ENCODE data around the gene NIPSNAP3A. TPM values are rescaled to one million over a fixed set of nuclear protein-coding genes. Genes with fewer than 3 reads are reported as not detected.

The NIPSNAP3A gene
- total RNA-seq, 1 experiment from 2014 or later, result 13.6 TPM

GRCh38 chr9:104769655-104770054 lies 22.2 kb downstream of the NIPSNAP3A start:
- ChIA-PET CTCF (no interaction called here), POLR2A (ENCODE audit: low non-redundant PET) (no interaction called here)
- no peaks in the 10 kb centered on the region for H3K27me3 ChIP-seq (replicated peaks; ENCODE audit: insufficient read depth, low read depth, low read length, poor library complexity)
- H3K9me3 ChIP-seq (ENCODE audit: low read depth, low read length, poor library complexity, severe bottlenecking), result no peaks in the 10 kb centered on the region
- intact Hi-C loops (cut with micrococcal nuclease; ENCODE audit: unreplicated experiment), result no loop called here
- DNase-seq (ENCODE audit: low spot score), result no peak
- H3K4me3 ChIP-seq (ENCODE audit: low read depth, low read length, poor library complexity, severe bottlenecking), result no peak overlapping the region
- H3K36me3 ChIP-seq (ENCODE audit: insufficient read depth, low read length, poor library complexity, severe bottlenecking), result no peaks in the 10 kb centered on the region
- TF ChIP-seq EZH2 (IDR thresholded peaks at IDR 0.05; ENCODE audit: borderline replicate concordance, low read depth, low read length, poor library complexity, severe bottlenecking), result no peak
- TF ChIP-seq CTCF (conservative IDR thresholded peaks at IDR 0.05; ENCODE audit: low read depth, low read length), result no peak
- no peak overlapping the region for H3K27ac ChIP-seq (ENCODE audit: low read depth, low read length, poor library complexity, severe bottlenecking)
- H3K4me1 ChIP-seq (ENCODE audit: insufficient read depth, low read length, poor library complexity, severe bottlenecking), result no peaks in the 10 kb centered on the region
- BruUV-seq (replicated peaks), result no TSS peak

- CTCF ChIA-PET, result no interaction called here
- Histone ChIP-seq H3K4me3 (ENCODE audit: low read depth, low read length, poor library complexity, severe bottlenecking) (no peak overlapping the region), H3K4me1 (ENCODE audit: insufficient read depth, low read length, poor library complexity, severe bottlenecking) (no peaks in the 10 kb centered on the region), H3K27ac (ENCODE audit: low read depth, low read length, poor library complexity, severe bottlenecking) (no peak overlapping the region), H3K27me3 (replicated peaks; ENCODE audit: insufficient read depth, low read depth, low read length, poor library complexity) (no peaks in the 10 kb centered on the region), H3K9me3 (ENCODE audit: low read depth, low read length, poor library complexity, severe bottlenecking) (no peaks in the 10 kb centered on the region), H3K36me3 (ENCODE audit: insufficient read depth, low read length, poor library complexity, severe bottlenecking) (no peaks in the 10 kb centered on the region)
- POLR2A ChIA-PET (ENCODE audit: low non-redundant PET), result no interaction called here
- intact Hi-C loops (cut with micrococcal nuclease; ENCODE audit: unreplicated experiment), result no loop called here
- TF ChIP-seq CTCF (conservative IDR thresholded peaks at IDR 0.05; ENCODE audit: low read depth, low read length) (no peak), EZH2 (IDR thresholded peaks at IDR 0.05; ENCODE audit: borderline replicate concordance, low read depth, low read length, poor library complexity, severe bottlenecking) (no peak)
- BruUV-seq (replicated peaks), result no TSS peak
- no peak for DNase-seq (ENCODE audit: low spot score)
These were observed 25.4 kb downstream of the NIPSNAP3A start for GRCh38 chr9:104772714-104773510.

GRCh38 chr9:104774132-104774531 lies 26.6 kb downstream of the NIPSNAP3A start:
- BruUV-seq (replicated peaks), result no TSS peak
- ChIA-PET POLR2A (ENCODE audit: low non-redundant PET) (no interaction called here), CTCF (no interaction called here)
- DNase-seq (ENCODE audit: low spot score), result no peak
- H3K36me3 ChIP-seq (ENCODE audit: insufficient read depth, low read length, poor library complexity, severe bottlenecking), result no peaks in the 10 kb centered on the region
- H3K27ac ChIP-seq (ENCODE audit: low read depth, low read length, poor library complexity, severe bottlenecking), result no peak overlapping the region
- no peaks in the 10 kb centered on the region for H3K9me3 ChIP-seq (ENCODE audit: low read depth, low read length, poor library complexity, severe bottlenecking)
- intact Hi-C loops (cut with micrococcal nuclease; ENCODE audit: unreplicated experiment), result no loop called here
- no peak overlapping the region for H3K4me3 ChIP-seq (ENCODE audit: low read depth, low read length, poor library complexity, severe bottlenecking)
- TF ChIP-seq CTCF (conservative IDR thresholded peaks at IDR 0.05; ENCODE audit: low read depth, low read length), result no peak
- TF ChIP-seq EZH2 (IDR thresholded peaks at IDR 0.05; ENCODE audit: borderline replicate concordance, low read depth, low read length, poor library complexity, severe bottlenecking), result no peak
- no peaks in the 10 kb centered on the region for H3K27me3 ChIP-seq (replicated peaks; ENCODE audit: insufficient read depth, low read depth, low read length, poor library complexity)
- no peaks in the 10 kb centered on the region for H3K4me1 ChIP-seq (ENCODE audit: insufficient read depth, low read length, poor library complexity, severe bottlenecking)
